NCI-H2029 (cell line): ENCODE measurements around the gene STRADB.
"Not testable (repeated sequence)": the region's sequence is repeated elsewhere in the genome, so short reads cannot be mapped to it uniquely, and the experiment has no call there.

Source experiments
- DNase-seq: peaks from one replicate; lab custom pipeline; 2025; lab: John Stamatoyannopoulos, UW

Gene STRADB

GRCh38 chr2:201430839-201431238, 20.7 kb upstream of the STRADB start:
- no peak for DNase-seq

DNA sequence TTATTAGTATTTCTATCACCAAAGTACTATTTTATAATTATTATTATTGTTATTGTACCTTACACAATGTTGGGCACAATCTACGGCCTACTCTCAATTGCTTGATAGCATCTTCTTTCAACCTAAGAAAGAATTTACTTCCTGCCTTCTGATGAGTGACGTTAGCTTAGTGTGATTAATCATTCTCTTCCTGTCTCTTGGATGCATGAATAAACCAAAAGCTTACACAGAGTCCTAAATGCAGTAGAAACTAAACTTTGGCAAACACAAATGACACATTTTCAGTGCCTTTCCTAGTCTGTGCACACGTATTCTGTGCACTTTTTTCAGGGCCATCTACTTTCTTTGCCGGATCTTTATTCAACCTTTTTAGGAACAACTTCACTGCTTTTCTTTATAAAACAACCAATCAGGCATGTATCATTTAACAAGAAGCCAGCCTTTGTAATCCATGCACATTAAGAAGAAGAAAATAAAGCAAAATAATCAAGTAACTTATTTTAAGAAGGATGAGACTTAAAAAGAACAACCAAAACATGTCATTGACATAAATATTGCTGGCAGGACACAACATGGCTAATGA, 19.4 kb upstream of the STRADB start:
- DNase-seq, result no peak

GRCh38 chr2:201432621-201433393, 18.7 kb upstream of the STRADB start:
- DNase-seq, result no peak

GRCh38 chr2:201433394-201433995, 18.0 kb upstream of the STRADB start:
- DNase-seq, result no peak

GRCh38 chr2:201436141-201436540, 15.4 kb upstream of the STRADB start:
- DNase-seq, result no peak

GRCh38 chr2:201439336-201439922, 12.1 kb upstream of the STRADB start:
- not testable (repeated sequence) for DNase-seq

GRCh38 chr2:201440182-201440581, 11.4 kb upstream of the STRADB start:
- peak; percentile 85 for DNase-seq

DNA sequence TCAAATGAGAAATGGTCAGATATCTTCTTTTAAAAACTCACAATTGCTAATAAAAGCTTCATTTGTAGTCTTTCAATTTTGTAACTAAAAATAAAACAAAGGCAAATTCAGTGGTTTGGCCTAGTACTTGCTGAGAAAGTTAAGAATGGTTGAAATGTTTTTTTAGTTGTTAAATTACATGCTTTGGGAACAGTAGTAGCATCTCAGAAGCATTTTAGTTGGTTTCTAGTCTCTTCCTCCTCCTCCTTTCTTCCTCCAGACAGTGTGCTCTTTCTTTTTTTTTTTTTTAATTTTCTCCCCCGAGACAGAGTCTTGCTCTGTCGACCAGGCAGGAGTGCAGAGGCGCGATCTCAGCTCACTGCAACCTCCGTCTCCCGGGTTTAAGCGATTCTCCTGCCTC, 10.1 kb upstream of the STRADB start:
- no peak for DNase-seq

GRCh38 chr2:201444746-201445465, 6.6 kb upstream of the STRADB start:
- DNase-seq, result no peak

DNA sequence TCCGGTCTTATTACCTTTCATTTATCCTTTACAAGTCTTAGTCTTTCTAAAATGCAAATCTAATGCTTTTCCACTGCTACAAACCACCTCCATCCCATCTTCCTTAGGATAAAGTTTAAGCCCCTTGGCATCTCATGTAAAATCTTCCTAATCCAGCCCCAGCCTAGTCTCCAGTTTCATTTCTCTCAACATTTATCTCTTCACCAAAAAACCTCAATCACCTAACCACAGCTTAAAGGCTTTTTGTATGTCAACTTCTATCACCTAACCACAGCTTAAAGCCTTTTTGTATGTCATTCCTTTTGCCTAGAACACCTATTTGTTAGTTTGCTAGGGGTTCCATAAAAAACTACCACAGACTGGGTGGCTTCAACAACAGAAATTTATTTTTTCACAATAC, 4.5 kb upstream of the STRADB start:
- DNase-seq, result no peak

DNA sequence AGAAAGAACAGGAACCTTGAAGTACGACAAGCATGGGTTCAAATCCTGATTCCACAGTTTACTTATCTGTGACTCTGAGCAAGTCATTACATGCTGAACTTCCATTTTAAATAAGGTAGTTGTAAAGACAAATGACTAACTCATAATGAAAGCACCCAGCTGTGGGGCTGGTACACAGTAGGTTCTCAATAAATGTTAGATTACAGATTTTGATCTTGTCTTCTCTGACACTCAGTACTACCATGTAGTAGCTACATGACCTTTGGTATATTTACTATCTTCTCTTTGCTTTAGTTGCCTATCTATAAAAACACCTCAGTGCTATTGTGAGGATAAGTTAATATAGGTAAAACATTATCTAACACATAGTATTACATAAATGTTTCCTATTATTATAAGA, 3.5 kb upstream of the STRADB start:
- DNase-seq, result no peak

DNA sequence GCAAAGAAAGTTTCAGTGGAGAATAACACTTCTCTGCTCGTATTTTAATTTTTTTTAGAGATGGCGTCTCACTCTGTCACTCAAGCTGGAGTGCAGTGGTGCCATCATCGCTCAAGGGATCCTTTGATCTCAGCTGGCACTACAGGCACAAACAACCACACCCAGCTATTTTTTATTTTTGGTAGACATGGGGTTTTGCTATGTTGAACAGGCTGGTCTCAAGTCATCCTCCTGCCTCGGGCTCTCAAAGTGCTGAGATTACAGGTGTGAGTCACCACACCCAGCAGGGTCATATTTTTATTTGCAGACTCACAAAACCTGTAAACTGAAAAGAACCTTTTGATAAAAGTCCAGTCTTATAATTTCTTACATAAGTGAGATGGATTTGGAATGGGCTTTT, 2.8 kb upstream of the STRADB start:
- no peak for DNase-seq

DNA sequence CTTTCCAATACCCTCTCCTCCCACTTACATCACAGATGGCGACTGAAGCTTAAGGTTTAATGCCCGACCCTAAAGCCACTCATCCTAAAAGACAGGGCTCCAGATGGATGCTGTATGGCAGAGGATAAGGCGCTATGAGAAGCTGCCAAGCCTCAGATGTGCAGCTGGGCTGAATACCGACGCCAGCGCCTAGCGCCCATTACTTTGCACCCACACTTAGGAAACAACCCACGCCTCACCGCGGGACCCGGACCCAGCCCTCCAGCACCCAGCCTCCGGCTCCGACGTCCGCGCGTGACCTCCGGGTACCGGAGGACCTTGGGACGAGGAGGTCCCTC, 617 bp upstream of the STRADB start:
- no peak for DNase-seq

DNA sequence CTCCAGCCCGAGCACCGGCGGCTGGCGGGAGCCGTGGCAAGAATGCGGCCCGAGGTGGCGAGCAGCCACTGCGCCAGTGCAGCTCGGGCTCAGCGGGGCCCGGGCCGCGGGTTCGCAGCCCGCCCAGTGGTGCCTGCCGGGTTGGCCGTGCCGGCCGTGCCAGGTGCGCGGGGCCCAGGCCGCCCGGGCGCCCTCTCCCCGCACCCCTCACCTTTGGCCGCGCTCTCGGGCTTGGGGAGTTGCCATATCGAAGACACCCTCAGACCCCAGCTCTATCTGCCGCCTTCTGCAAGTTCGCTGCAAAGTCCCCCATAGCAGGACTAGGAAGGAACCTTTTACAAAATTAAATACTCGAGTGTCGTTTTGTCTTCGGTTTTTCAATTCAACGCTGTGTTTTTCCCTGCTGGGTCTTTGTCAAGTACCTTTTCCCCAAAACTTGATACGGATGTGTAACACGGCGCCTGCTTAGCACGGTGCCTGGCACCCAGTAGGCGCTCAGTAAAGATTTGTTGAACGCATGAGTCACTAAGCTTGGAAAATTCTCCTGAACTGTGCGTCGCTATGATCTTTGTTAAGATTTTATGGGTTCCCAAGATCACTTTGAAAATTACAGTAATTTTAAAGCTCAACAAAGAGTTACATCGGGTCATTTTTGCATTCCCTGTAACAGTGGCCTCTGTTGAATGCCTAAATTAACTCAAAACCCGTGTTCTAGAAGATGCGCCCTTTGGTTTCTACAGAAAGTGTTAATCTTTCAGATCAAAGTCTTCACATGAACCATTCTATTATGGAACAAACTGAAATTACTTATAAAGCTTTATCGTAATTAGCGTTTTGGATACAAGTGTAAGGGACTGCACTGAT, 750 bp downstream of the STRADB start:
- no peak for DNase-seq

GRCh38 chr2:201452922-201453643, 1.5 kb downstream of the STRADB start:
- DNase-seq, result no peak

DNA sequence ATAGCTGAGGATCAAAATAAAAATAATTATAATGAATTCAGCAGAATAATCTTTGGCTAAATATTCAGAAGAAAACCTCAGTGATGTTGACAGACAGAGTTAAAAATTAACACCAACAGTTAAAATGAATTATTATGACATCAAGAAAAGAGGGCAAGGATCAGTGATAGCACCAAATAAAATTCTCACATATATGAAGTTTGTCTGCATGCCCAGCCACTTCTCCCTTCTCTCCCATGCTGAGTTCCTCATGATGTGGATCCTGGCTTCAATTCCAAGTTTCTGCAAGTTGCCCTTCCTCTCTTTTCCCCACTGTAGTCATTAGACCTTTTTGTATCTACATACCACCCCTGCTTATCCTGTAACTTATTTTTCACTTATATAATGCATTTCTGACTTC, 6.8 kb downstream of the STRADB start:
- DNase-seq, result no peak

GRCh38 chr2:201460532-201460931, 9.0 kb downstream of the STRADB start:
- DNase-seq, result no peak

DNA sequence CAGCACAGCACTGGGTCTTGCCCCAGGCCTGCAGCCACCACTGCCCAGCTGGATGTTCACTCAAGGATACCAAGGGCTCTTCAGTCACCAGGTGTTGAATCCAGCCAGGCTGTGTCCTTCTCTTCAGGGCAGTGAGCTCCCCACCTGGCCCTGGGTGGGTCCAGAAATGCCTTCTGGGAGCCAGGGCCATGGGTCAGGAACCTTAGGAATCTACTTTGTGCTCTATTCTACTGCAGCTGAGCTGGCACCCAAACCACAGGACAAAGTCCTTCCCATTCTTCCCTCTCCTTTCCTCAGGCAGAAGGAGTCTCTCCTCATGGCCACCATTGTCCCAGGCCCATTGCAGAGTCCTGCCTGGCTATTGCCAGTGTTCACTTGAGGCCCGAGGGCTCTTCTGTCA, 13.0 kb downstream of the STRADB start:
- DNase-seq, result no peak

DNA sequence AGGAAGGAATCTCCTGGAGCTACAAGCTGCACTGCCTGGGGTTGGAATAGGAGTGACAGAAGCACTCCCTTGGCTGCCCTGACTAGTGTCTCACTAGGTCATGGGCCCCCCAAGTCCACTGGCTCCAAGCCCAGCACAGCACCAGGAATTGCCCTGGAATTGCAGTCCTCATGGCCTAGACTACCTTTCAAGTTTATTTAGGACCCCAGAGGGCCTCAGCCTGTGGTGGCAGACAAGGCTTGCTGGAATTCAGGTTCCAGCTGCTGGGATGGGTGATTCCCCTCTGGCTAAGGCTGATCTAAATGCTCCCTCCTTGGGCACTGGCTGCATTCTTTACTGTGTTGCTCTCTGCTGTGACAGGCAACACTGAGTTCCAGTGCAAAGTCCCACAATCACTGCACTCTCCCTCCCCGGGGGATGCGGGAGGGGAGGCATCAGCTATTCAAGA, 14.0 kb downstream of the STRADB start:
- no peak for DNase-seq

GRCh38 chr2:201466050-201466675, 14.6 kb downstream of the STRADB start:
- DNase-seq, result no peak
